ENCODE measurements around the gene ZFP92. TPM values are rescaled to one million over a fixed set of nuclear protein-coding genes. Genes with fewer than 3 reads are reported as not detected.
A peak's percentile ranks its signal among the peaks of the same experiment; 100 is the strongest.

The ZFP92 gene
- total and polyA plus RNA-seq, 4 donors: 0.23 to 0.99 (median 0.81) TPM

GRCh38 chrX:153392642-153393321 lies 18.5 kb upstream of the ZFP92 start:
- H3K27me3 ChIP-seq (ENCODE audit: control insufficient read depth in 1 of 2, insufficient read depth in 2 of 2, low read length in 1 of 2): no peaks in the 10 kb centered on the region
- no peaks in the 10 kb centered on the region for H3K4me1 ChIP-seq (ENCODE audit: control insufficient read depth in 1 of 2, insufficient read depth in 2 of 2, low read length in 2 of 2)
- no peaks in the 10 kb centered on the region for H3K36me3 ChIP-seq (ENCODE audit: control insufficient read depth in 1 of 2, insufficient read depth in 2 of 2, low read length in 1 of 2)
- intact Hi-C loops (cut with DNase I): no loop called here
- H3K9me3 ChIP-seq (ENCODE audit: control insufficient read depth, low read length): no peaks in the 10 kb centered on the region
- no peak overlapping the region for H3K27ac ChIP-seq (ENCODE audit: low read depth in 1 of 2, low read length in 2 of 2)
- ATAC-seq (ENCODE audit: low FRiP score): no peak
- DNase-seq: no peak
- WGBS, 2 donors: 80 to 83% methylated on average over 16 of the region's 16 CpGs
- no peak overlapping the region for H3K4me3 ChIP-seq (ENCODE audit: low read length in 2 of 2)

- H3K9me3 ChIP-seq (ENCODE audit: control insufficient read depth, low read length): no peaks in the 10 kb centered on the region
- H3K4me3 ChIP-seq (ENCODE audit: low read length in 2 of 2): no peak overlapping the region
- no peak for DNase-seq
- H3K36me3 ChIP-seq (ENCODE audit: control insufficient read depth in 1 of 2, insufficient read depth in 2 of 2, low read length in 1 of 2): no peaks in the 10 kb centered on the region
- intact Hi-C loops (cut with DNase I): no loop called here
- no peaks in the 10 kb centered on the region for H3K4me1 ChIP-seq (ENCODE audit: control insufficient read depth in 1 of 2, insufficient read depth in 2 of 2, low read length in 2 of 2)
- 55 to 62% methylated on average over 13 of the region's 13 CpGs for WGBS, 2 donors
- no peaks in the 10 kb centered on the region for H3K27me3 ChIP-seq (ENCODE audit: control insufficient read depth in 1 of 2, insufficient read depth in 2 of 2, low read length in 1 of 2)
- ATAC-seq (ENCODE audit: low FRiP score): no peak
- no peak overlapping the region for H3K27ac ChIP-seq (ENCODE audit: low read depth in 1 of 2, low read length in 2 of 2)
Measured at GRCh38 chrX:153394612-153395011, 16.7 kb upstream of the ZFP92 start.

- no peaks in the 10 kb centered on the region for H3K36me3 ChIP-seq (ENCODE audit: control insufficient read depth in 1 of 2, insufficient read depth in 2 of 2, low read length in 1 of 2)
- H3K9me3 ChIP-seq (ENCODE audit: control insufficient read depth, low read length): no peaks in the 10 kb centered on the region
- WGBS, 2 donors: 88 to 90% methylated on average over 26 of the region's 26 CpGs
- H3K4me3 ChIP-seq (ENCODE audit: low read length in 2 of 2): no peak overlapping the region
- H3K27ac ChIP-seq (ENCODE audit: low read depth in 1 of 2, low read length in 2 of 2): no peak overlapping the region
- intact Hi-C loops (cut with DNase I): no loop called here
- no peak for ATAC-seq (ENCODE audit: low FRiP score)
- H3K4me1 ChIP-seq (ENCODE audit: control insufficient read depth in 1 of 2, insufficient read depth in 2 of 2, low read length in 2 of 2): no peaks in the 10 kb centered on the region
- no peak for DNase-seq
- no peaks in the 10 kb centered on the region for H3K27me3 ChIP-seq (ENCODE audit: control insufficient read depth in 1 of 2, insufficient read depth in 2 of 2, low read length in 1 of 2)
Measured at GRCh38 chrX:153395613-153396319, 15.5 kb upstream of the ZFP92 start.

DNA sequence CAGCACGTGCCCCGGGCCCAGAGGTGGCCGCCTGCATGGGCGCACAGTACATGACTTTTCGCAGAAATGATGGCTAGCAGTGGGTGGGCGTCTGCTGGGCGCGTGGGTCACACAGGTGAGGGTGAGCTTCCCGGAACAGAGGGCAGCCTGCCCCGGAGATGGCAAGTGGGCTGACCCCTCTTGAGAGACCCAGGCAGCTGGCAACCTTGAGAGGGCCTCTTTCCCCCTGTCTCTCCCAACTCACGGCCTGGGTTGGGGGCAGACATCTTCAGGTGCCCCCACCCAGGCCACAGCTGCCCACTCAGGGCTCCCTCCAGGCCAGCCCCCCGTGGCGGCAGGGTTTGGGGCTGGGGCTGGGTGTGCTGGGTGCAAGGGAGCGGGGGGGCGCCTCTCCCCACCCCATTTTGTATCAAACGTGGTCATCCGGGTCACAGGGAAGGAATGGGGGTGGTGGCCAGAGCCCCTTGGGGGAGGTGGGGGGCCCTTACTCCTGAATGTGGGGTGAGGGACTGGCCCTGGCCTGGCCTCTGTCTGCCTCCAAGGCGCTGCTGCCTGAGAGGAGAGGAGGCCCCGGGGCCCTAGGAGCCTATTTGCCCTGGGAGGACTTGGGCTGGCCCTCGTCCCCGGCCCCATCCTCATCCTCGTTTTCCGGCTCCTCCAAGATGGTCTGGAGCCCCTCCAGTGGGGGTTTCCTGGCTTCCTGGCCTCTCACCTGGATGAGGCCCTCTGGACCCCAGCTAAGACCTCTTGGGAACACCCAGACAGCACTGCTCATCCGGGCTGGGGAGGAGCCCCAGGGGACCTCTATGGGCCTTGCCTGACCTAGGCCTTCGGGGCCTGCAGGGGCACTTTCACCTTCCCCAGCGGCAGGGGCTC lies 14.7 kb upstream of the ZFP92 start:
- 88 to 93% methylated on average over 23 to 26 of the region's 26 CpGs for WGBS, 2 donors
- Histone ChIP-seq H3K4me1 (ENCODE audit: control insufficient read depth in 1 of 2, insufficient read depth in 2 of 2, low read length in 2 of 2) (no peaks in the 10 kb centered on the region), H3K27me3 (ENCODE audit: control insufficient read depth in 1 of 2, insufficient read depth in 2 of 2, low read length in 1 of 2) (no peaks in the 10 kb centered on the region), H3K4me3 (ENCODE audit: low read length in 2 of 2) (no peak overlapping the region), H3K36me3 (ENCODE audit: control insufficient read depth in 1 of 2, insufficient read depth in 2 of 2, low read length in 1 of 2) (no peaks in the 10 kb centered on the region), H3K9me3 (ENCODE audit: control insufficient read depth, low read length) (no peaks in the 10 kb centered on the region), H3K27ac (ENCODE audit: low read depth in 1 of 2, low read length in 2 of 2) (no peak overlapping the region)
- DNase-seq (peak in 1 of 2 donors; percentile 51), ATAC-seq (ENCODE audit: low FRiP score) (no peak)
- intact Hi-C loops (cut with DNase I): no loop called here

DNA sequence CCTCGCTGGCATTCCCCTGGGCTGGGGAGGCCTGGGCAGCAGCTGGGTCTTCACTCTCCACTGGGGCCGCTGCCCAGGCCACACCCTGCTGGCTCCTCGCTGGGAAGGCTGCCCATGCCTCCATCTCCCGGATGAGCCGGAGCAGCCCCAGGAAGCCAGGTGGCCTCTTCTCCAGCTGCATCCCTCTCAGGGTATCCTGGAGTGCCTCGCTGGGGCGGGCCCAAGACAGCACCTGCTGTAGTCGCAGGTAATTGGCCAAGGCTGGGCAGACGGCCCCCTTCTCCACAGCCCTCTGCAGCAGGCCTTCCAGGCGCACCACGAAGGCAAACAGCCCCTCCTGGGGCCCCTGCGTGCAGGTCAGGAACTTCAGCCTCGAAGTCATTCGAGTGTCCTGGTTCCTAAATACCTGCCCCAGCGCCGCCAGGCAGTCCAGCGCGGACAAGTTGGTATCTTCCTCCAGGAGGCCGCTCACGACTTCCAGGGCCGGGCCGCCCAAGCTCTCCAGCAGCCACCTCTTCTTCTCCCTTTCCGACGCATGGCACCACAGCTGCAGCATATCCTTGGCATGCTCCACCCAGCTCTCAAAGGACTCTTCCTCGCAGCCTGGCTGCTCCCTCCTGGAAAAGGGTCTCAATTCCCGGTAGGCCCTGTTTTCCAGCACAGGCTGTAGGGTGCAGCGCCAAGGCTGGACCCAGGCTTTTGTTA lies 13.9 kb upstream of the ZFP92 start:
- intact Hi-C loops (cut with DNase I): no loop called here
- Histone ChIP-seq H3K27ac (ENCODE audit: low read depth in 1 of 2, low read length in 2 of 2) (no peak overlapping the region), H3K36me3 (ENCODE audit: control insufficient read depth in 1 of 2, insufficient read depth in 2 of 2, low read length in 1 of 2) (no peaks in the 10 kb centered on the region), H3K4me1 (ENCODE audit: control insufficient read depth in 1 of 2, insufficient read depth in 2 of 2, low read length in 2 of 2) (no peaks in the 10 kb centered on the region), H3K9me3 (ENCODE audit: control insufficient read depth, low read length) (no peaks in the 10 kb centered on the region), H3K27me3 (ENCODE audit: control insufficient read depth in 1 of 2, insufficient read depth in 2 of 2, low read length in 1 of 2) (no peaks in the 10 kb centered on the region), H3K4me3 (ENCODE audit: low read length in 2 of 2) (no peak overlapping the region)
- no peak for ATAC-seq (ENCODE audit: low FRiP score)
- 85 to 92% methylated on average over 27 of the region's 27 CpGs for WGBS, 2 donors
- peak in 1 of 2 donors; percentile 75 for DNase-seq

DNA sequence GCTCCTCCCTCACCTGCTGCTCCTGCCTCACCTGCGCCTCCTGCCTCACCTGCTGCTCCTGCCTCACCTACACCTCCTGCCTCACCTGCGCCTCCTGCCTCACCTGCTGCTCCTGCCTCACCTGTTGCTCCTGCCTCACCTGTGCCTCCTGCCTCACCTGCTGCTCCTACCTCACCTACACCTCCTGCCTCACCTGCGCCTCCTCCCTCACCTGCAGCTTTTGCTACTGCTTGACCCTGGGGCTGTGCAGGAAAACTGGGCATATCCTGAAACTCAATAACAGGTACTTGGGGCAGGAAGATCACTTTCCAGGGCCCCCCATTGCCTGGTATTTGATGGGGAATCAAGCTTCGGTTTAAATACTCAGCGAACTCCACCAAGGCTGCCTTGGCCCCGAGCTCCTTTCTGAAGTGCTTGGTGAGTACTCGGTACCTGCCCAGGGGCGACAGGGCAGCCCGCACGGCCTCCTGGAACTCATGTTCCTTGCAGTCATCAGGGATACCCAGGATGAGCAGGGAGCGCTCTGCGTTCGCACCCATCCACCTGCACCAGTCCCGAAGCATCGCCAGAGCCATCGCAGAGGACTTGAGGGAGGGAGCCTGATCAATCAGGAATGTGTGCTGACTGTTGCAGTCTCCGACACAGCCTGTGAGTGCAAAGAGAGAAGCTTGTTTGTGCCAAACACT lies 12.9 kb upstream of the ZFP92 start:
- ATAC-seq (ENCODE audit: low FRiP score) (no peak), DNase-seq (peak in 1 of 2 donors; percentile 52)
- H3K9me3 ChIP-seq (ENCODE audit: control insufficient read depth, low read length): no peaks in the 10 kb centered on the region
- WGBS, 2 donors: 78 to 81% methylated on average over 17 of the region's 17 CpGs
- no peaks in the 10 kb centered on the region for H3K4me1 ChIP-seq (ENCODE audit: control insufficient read depth in 1 of 2, insufficient read depth in 2 of 2, low read length in 2 of 2)
- no peak overlapping the region for H3K4me3 ChIP-seq (ENCODE audit: low read length in 2 of 2)
- intact Hi-C loops (cut with DNase I): no loop called here
- H3K36me3 ChIP-seq (ENCODE audit: control insufficient read depth in 1 of 2, insufficient read depth in 2 of 2, low read length in 1 of 2): no peaks in the 10 kb centered on the region
- no peaks in the 10 kb centered on the region for H3K27me3 ChIP-seq (ENCODE audit: control insufficient read depth in 1 of 2, insufficient read depth in 2 of 2, low read length in 1 of 2)
- no peak overlapping the region for H3K27ac ChIP-seq (ENCODE audit: low read depth in 1 of 2, low read length in 2 of 2)

- Histone ChIP-seq H3K4me1 (ENCODE audit: control insufficient read depth in 1 of 2, insufficient read depth in 2 of 2, low read length in 2 of 2) (no peaks in the 10 kb centered on the region), H3K27ac (ENCODE audit: low read depth in 1 of 2, low read length in 2 of 2) (no peak overlapping the region), H3K36me3 (ENCODE audit: control insufficient read depth in 1 of 2, insufficient read depth in 2 of 2, low read length in 1 of 2) (no peaks in the 10 kb centered on the region), H3K9me3 (ENCODE audit: control insufficient read depth, low read length) (no peaks in the 10 kb centered on the region), H3K4me3 (ENCODE audit: low read length in 2 of 2) (no peak overlapping the region), H3K27me3 (ENCODE audit: control insufficient read depth in 1 of 2, insufficient read depth in 2 of 2, low read length in 1 of 2) (no peaks in the 10 kb centered on the region)
- DNase-seq (peak in 1 of 2 donors; percentile 77), ATAC-seq (ENCODE audit: low FRiP score) (peak; percentile 20)
- intact Hi-C loops (cut with DNase I): no loop called here
- 73 to 76% methylated on average over 43 to 60 of the region's 60 CpGs for WGBS, 2 donors
Measured at GRCh38 chrX:153400146-153401132, 10.8 kb upstream of the ZFP92 start.
